Measurements from ENCODE around the gene KLHL36.
A peak's percentile ranks its signal among the peaks of the same experiment; 100 is the strongest.

- TF ChIP-seq CTCF (IDR thresholded peaks at IDR 0.05) (no peak), POLR2AphosphoS5 (IDR thresholded peaks at IDR 0.05; ENCODE audit: insufficient read depth in 1 of 2, low read depth in 1 of 2) (peak in 1 of 2 donors; percentile 41)
Measured at GRCh38 chr16:84599521-84600202, 48.6 kb upstream of the KLHL36 start.

Measured in vagina (tissue), 2 donors.